Caco-2 (cell line): ENCODE results near the gene ZNF214. TPM values are rescaled to one million over a fixed set of nuclear protein-coding genes. Genes with fewer than 3 reads are reported as not detected.

Experiments
- BruUV-seq: library from RNA; stranded (reverse); fragments of 400-500 nt; replicated peaks from 2 replicates; lab custom pipeline; 2021; lab: Mats Ljungman, UMichigan
- CTCF ChIA-PET: fragments of 300-600 bp; sonication (Branson Sonifier 250); formaldehyde crosslinking; loops from one replicate; lab custom pipeline; 2022; ENCODE audit warnings: antibody characterized with exemption; lab: Charles Lee
- POLR2A ChIA-PET: fragments of 300-600 bp; sonication (Branson Sonifier 250); formaldehyde crosslinking; loops from one replicate; lab custom pipeline; 2022; ENCODE audit warnings: antibody characterized with exemption; lab: Charles Lee
- DNase-seq, 2 experiments: peaks; one replicate each; pipeline versions ENCODE4 v3.0.0 to v3.0.0-alpha.2; 2020 to 2022
- H3K27me3 ChIP-seq: replicated peaks from 2 replicates; pipeline ENCODE4 v1.6.0; 2011; ENCODE audit warnings: low read length; ENCODE audit not compliant: control insufficient read depth, insufficient read depth
- H3K36me3 ChIP-seq: 2 replicates; pipeline ENCODE4 v1.5.1; 2011; ENCODE audit warnings: low read length; ENCODE audit not compliant: control insufficient read depth, insufficient read depth
- H3K4me1 ChIP-seq: fragments of 250-450 bp; sonication (Bioruptor Pico); 2 replicates; pipeline ENCODE4 v1.5.1; 2020; ENCODE audit warnings: mild to moderate bottlenecking
- H3K4me3 ChIP-seq: 2 replicates; pipeline ENCODE4 v1.5.1; 2011; ENCODE audit warnings: low read depth, mild to moderate bottlenecking, control low read depth, low read length
- H3K9me3 ChIP-seq: fragments of 250-450 bp; sonication (Bioruptor Pico); 2 replicates; pipeline ENCODE4 v1.5.1; 2020; ENCODE audit warnings: mild to moderate bottlenecking, moderate library complexity
- H3K27ac Mint-ChIP-seq: one replicate; pipeline ENCODE4 v1.8.0; 2022; ENCODE audit warnings: mixed read lengths; ENCODE audit not compliant: unreplicated experiment
- H3K27me3 Mint-ChIP-seq: one replicate; pipeline ENCODE4 v1.8.0; 2022; ENCODE audit warnings: mixed read lengths; ENCODE audit not compliant: insufficient read depth, unreplicated experiment
- H3K36me3 Mint-ChIP-seq: one replicate; pipeline ENCODE4 v1.8.0; 2022; ENCODE audit warnings: mild to moderate bottlenecking, mixed read lengths; ENCODE audit not compliant: insufficient read depth, unreplicated experiment
- H3K4me1 Mint-ChIP-seq: one replicate; pipeline ENCODE4 v1.8.0; 2022; ENCODE audit warnings: low read depth, mixed read lengths; ENCODE audit not compliant: unreplicated experiment
- H3K4me3 Mint-ChIP-seq: one replicate; pipeline ENCODE4 v1.8.0; 2022; ENCODE audit warnings: mild to moderate bottlenecking, moderate library complexity, mixed read lengths; ENCODE audit not compliant: unreplicated experiment
- H3K9me3 Mint-ChIP-seq: one replicate; pipeline ENCODE4 v1.8.0; 2022; ENCODE audit warnings: mixed read lengths; ENCODE audit not compliant: unreplicated experiment
- intact Hi-C: fragments of 100-400 bp; cut with micrococcal nuclease; formaldehyde crosslinking; loops from one replicate; pipeline ENCODE4 v1.10.0; 2022; ENCODE audit not compliant: unreplicated experiment
- total RNA-seq: library from RNA; stranded (reverse); gene quantifications from 2 replicates; pipeline ENCODE4 v1.2.3, GENCODE V29; 2022
- TF ChIP-seq, protein P1 (sequence below), 2 experiments: fragments of 200-600 bp in 1 of 2; IDR thresholded peaks; 1 replicate in 1 of 2; 2 replicates in 1 of 2; pipeline versions ENCODE4 v1.5.1 to v1.8.0; 2011 to 2022; ENCODE audit warnings: antibody characterized with exemption in 1 of 2, control low read depth in 1 of 2, inconsistent platforms in 1 of 2, low read depth in 1 of 2, low read length in 1 of 2, mild to moderate bottlenecking in 1 of 2, moderate library complexity in 1 of 2; ENCODE audit not compliant: insufficient read depth in 1 of 2, severe bottlenecking in 1 of 2, unreplicated experiment in 1 of 2

ZNF214 gene
- total RNA-seq, 1 experiment from 2014 or later = 0.70 TPM

DNA sequence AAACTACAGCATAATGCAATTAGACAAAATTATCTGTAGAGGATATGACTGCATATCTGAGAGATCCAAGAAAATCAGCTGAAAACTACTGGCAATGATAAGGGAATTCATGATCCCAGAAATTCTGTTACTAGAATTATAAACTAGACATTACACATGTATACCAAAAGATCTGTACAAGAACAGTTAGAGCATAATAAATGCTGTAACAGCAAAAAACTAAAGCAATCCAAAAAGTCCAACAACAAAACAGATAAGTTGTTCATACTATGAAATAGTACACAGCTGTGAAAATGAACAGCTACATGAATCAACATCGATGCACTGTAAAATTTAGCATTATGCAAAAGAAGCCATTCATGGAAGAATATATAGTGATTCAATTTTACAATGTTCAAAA, 6.0 kb downstream of the ZNF214 start:
- TF ChIP-seq, protein P1, sequence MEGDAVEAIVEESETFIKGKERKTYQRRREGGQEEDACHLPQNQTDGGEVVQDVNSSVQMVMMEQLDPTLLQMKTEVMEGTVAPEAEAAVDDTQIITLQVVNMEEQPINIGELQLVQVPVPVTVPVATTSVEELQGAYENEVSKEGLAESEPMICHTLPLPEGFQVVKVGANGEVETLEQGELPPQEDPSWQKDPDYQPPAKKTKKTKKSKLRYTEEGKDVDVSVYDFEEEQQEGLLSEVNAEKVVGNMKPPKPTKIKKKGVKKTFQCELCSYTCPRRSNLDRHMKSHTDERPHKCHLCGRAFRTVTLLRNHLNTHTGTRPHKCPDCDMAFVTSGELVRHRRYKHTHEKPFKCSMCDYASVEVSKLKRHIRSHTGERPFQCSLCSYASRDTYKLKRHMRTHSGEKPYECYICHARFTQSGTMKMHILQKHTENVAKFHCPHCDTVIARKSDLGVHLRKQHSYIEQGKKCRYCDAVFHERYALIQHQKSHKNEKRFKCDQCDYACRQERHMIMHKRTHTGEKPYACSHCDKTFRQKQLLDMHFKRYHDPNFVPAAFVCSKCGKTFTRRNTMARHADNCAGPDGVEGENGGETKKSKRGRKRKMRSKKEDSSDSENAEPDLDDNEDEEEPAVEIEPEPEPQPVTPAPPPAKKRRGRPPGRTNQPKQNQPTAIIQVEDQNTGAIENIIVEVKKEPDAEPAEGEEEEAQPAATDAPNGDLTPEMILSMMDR (IDR thresholded peaks at IDR 0.05; ENCODE audit: insufficient read depth in 1 of 2, low read depth in 1 of 2, low read length in 1 of 2, severe bottlenecking in 1 of 2, unreplicated experiment in 1 of 2) = no peak
- ChIA-PET CTCF (no interaction called here), POLR2A (no interaction called here)
- H3K27ac Mint-ChIP-seq = no peak overlapping the region
- H3K4me1 Mint-ChIP-seq = peaks cover 5% of the 10 kb centered on the region
- no peak overlapping the region for H3K4me3 ChIP-seq
- H3K27me3 Mint-ChIP-seq = no peaks in the 10 kb centered on the region
- BruUV-seq = no TSS peak
- H3K36me3 ChIP-seq = no peaks in the 10 kb centered on the region
- H3K4me3 Mint-ChIP-seq = no peak overlapping the region
- intact Hi-C loops = no loop called here
- no peaks in the 10 kb centered on the region for H3K9me3 ChIP-seq
- no peaks in the 10 kb centered on the region for H3K4me1 ChIP-seq
- DNase-seq = no peak
- no peaks in the 10 kb centered on the region for H3K9me3 Mint-ChIP-seq
- H3K36me3 Mint-ChIP-seq = no peaks in the 10 kb centered on the region
- no peaks in the 10 kb centered on the region for H3K27me3 ChIP-seq

- TF ChIP-seq, protein P1 (IDR thresholded peaks at IDR 0.05; ENCODE audit: insufficient read depth in 1 of 2, low read depth in 1 of 2, low read length in 1 of 2, severe bottlenecking in 1 of 2, unreplicated experiment in 1 of 2) = no peak
- Histone ChIP-seq H3K4me3 (no peak overlapping the region), H3K27me3 (no peaks in the 10 kb centered on the region), H3K4me1 (no peaks in the 10 kb centered on the region), H3K9me3 (no peaks in the 10 kb centered on the region), H3K36me3 (no peaks in the 10 kb centered on the region)
- H3K36me3 Mint-ChIP-seq = no peaks in the 10 kb centered on the region
- intact Hi-C loops = no loop called here
- no TSS peak for BruUV-seq
- CTCF ChIA-PET = no interaction called here
- H3K9me3 Mint-ChIP-seq = no peaks in the 10 kb centered on the region
- H3K4me3 Mint-ChIP-seq = no peak overlapping the region
- H3K27me3 Mint-ChIP-seq = peaks cover 4% of the 10 kb centered on the region
- H3K4me1 Mint-ChIP-seq = no peaks in the 10 kb centered on the region
- no peak overlapping the region for H3K27ac Mint-ChIP-seq
- POLR2A ChIA-PET = no interaction called here
- DNase-seq = no peak
These were observed 15.7 kb downstream of the ZNF214 start for GRCh38 chr11:7004482-7004881.

- Mint-ChIP-seq H3K4me1 (no peaks in the 10 kb centered on the region), H3K27me3 (peaks cover 24% of the 10 kb centered on the region), H3K9me3 (no peaks in the 10 kb centered on the region), H3K36me3 (no peaks in the 10 kb centered on the region), H3K4me3 (no peak overlapping the region), H3K27ac (no peak overlapping the region)
- DNase-seq = no peak
- ChIA-PET POLR2A (no interaction called here), CTCF (interaction anchor here (0.8 kb wide), 1 partner anchor 241 kb away, joined by 4 read pairs; no protein-coding TSS in a partner anchor)
- Histone ChIP-seq H3K4me1 (no peaks in the 10 kb centered on the region), H3K27me3 (no peaks in the 10 kb centered on the region), H3K36me3 (no peaks in the 10 kb centered on the region), H3K4me3 (no peak overlapping the region), H3K9me3 (no peaks in the 10 kb centered on the region)
- BruUV-seq = no TSS peak
- intact Hi-C loops = loop anchor here (5.0 kb wide), 1 partner anchor 183 kb away; no protein-coding TSS in a partner anchor
- TF ChIP-seq, protein P1 (IDR thresholded peaks at IDR 0.05; ENCODE audit: insufficient read depth in 1 of 2, low read depth in 1 of 2, low read length in 1 of 2, severe bottlenecking in 1 of 2, unreplicated experiment in 1 of 2) = peak in 1 of 2 experiments; percentile 2
These were observed 24.4 kb downstream of the ZNF214 start for GRCh38 chr11:6995703-6996102.
